ENCODE data around the gene VGF.
"Not testable (repeated sequence)": the region's sequence is repeated elsewhere in the genome, so short reads cannot be mapped to it uniquely, and the experiment has no call there.

- TF ChIP-seq POLR2A (IDR thresholded peaks at IDR 0.05; ENCODE audit: low read length); GATA1 (IDR thresholded peaks at IDR 0.05; ENCODE audit: low read depth, low read length): not testable (repeated sequence)
These were observed 32.5 kb downstream of the VGF start for GRCh38 chr7:101132626-101133600.
